Panc1 (cell line): ENCODE data around the gene SSBP2.
A peak's percentile ranks its signal among the peaks of the same experiment; 100 is the strongest.

Experiments
- TF ChIP-seq, protein P1 (sequence below), 2 experiments: IDR thresholded peaks; 2 replicates each; pipeline ENCODE4 v1.6.1; 2011 to 2012; ENCODE audit warnings: low read depth in 2 of 2, control low read depth in 1 of 2, low read length in 1 of 2, mild to moderate bottlenecking in 1 of 2, moderate library complexity in 1 of 2; ENCODE audit not compliant: insufficient read depth in 1 of 2
- TF ChIP-seq, protein P2 (sequence below): fragments of 450-650 bp; IDR thresholded peaks from 2 replicates; pipeline ENCODE4 v1.5.1; 2017; ENCODE audit warnings: mild to moderate bottlenecking

DNA sequence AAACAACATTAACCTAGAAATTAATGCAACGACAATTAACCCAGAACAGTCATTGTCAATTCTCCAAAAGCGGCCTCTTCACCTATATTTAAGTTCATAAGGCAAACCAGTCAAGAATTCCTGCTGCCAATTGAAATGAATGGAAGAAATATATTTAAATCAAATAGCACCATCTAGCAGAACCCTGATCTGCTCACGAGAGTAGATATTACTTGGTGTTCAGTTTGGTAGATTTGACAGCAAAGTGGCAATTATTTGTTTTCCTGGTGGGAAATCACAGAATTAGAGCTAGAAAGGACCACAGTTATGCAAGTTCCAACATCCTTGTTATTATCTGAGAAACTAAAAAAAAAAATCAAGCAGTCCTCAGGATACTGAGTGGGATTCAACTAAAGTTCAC lies 2.3 kb downstream of the SSBP2 start:
- TF ChIP-seq, protein P1, sequence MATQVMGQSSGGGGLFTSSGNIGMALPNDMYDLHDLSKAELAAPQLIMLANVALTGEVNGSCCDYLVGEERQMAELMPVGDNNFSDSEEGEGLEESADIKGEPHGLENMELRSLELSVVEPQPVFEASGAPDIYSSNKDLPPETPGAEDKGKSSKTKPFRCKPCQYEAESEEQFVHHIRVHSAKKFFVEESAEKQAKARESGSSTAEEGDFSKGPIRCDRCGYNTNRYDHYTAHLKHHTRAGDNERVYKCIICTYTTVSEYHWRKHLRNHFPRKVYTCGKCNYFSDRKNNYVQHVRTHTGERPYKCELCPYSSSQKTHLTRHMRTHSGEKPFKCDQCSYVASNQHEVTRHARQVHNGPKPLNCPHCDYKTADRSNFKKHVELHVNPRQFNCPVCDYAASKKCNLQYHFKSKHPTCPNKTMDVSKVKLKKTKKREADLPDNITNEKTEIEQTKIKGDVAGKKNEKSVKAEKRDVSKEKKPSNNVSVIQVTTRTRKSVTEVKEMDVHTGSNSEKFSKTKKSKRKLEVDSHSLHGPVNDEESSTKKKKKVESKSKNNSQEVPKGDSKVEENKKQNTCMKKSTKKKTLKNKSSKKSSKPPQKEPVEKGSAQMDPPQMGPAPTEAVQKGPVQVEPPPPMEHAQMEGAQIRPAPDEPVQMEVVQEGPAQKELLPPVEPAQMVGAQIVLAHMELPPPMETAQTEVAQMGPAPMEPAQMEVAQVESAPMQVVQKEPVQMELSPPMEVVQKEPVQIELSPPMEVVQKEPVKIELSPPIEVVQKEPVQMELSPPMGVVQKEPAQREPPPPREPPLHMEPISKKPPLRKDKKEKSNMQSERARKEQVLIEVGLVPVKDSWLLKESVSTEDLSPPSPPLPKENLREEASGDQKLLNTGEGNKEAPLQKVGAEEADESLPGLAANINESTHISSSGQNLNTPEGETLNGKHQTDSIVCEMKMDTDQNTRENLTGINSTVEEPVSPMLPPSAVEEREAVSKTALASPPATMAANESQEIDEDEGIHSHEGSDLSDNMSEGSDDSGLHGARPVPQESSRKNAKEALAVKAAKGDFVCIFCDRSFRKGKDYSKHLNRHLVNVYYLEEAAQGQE (IDR thresholded peaks at IDR 0.05; ENCODE audit: insufficient read depth in 1 of 2, low read depth in 2 of 2, low read length in 1 of 2), result no peak
- TF ChIP-seq, protein P2, sequence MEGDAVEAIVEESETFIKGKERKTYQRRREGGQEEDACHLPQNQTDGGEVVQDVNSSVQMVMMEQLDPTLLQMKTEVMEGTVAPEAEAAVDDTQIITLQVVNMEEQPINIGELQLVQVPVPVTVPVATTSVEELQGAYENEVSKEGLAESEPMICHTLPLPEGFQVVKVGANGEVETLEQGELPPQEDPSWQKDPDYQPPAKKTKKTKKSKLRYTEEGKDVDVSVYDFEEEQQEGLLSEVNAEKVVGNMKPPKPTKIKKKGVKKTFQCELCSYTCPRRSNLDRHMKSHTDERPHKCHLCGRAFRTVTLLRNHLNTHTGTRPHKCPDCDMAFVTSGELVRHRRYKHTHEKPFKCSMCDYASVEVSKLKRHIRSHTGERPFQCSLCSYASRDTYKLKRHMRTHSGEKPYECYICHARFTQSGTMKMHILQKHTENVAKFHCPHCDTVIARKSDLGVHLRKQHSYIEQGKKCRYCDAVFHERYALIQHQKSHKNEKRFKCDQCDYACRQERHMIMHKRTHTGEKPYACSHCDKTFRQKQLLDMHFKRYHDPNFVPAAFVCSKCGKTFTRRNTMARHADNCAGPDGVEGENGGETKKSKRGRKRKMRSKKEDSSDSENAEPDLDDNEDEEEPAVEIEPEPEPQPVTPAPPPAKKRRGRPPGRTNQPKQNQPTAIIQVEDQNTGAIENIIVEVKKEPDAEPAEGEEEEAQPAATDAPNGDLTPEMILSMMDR, result peak; percentile 30; the same call in 1 of the 2 replicates
